GM18511 (cell line): ENCODE measurements around the gene NAP1L1.

ENCODE experiments used
- ATAC-seq: cut with Tn5 transposase; IDR thresholded peaks from one replicate; pipeline ENCODE4 v1.9.1; 2021; ENCODE audit warnings: mild to moderate bottlenecking, moderate library complexity; ENCODE audit not compliant: unreplicated experiment

Gene NAP1L1

GRCh38 chr12:76083904-76084862, at the start of gene NAP1L1:
Gene NAP1L1 (minus strand): TSS chr12:76084685. CDS start chr12:76074219, 10,466 bp downstream.
- ATAC-seq = peak; percentile 92

GRCh38 chr12:76127588-76127987, 43.1 kb upstream of the NAP1L1 start:
- ATAC-seq = no peak

DNA sequence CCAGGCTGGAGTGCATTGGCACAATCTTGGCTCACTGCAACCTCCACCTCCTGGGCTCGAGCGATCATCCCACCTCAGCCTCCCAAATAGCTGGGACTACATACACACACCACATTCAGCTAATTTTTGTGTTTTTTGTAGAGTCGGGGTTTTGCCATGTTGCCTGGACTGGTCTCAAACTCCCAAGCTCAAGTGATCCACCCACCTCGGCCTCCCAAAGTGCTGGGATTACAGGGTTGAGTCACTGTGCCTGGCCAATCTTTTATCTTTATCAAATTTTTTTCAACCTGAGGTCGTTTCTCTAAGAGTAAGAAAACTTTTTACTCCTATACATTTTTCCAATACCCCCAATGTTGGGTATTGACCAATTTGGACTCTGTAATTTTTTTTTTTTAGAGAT, 40.0 kb upstream of the NAP1L1 start:
- ATAC-seq = no peak

DNA sequence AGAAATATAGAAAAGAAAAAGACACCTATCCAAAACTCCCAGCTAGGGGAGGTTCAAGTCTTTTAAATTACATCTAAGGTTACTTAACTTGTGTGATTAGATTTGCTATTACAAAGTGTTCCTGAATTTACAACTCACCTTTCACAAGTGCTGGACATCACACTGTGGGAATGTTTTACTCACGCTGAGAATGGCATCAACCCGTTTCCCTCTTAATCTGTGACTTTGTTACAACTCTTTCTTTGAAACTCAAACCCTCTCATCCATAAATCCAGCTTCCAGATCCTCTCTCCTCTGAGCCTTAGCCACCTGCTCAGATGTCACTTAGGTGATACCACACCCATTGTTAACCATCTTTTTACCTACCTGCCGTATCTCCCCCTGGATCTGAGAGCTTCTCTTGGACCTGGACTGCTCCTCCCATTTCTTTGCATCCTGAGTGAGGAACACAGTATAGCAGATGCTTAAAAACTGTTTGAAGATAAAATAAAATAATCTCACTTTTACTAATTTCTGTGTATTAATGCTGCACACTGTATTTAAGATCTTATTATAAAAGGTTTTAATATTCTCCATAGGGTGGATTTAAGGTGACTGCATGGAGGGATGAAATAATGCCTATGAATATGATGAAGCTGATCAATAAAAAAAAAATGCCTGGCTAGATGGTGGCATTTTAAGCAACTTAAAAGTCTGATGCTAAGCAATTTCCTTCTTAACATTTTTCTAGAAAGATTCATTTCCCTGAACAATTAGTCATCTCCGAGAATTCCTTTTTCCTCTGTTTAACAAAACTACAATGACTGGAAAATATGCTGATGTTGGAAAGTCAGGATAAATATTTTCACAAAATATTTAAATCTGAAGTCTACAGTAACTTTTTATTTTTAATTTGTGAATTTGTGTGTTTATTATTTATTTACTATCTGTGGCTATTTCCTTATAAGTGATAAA, 39.1 kb upstream of the NAP1L1 start:
- ATAC-seq = no peak

DNA sequence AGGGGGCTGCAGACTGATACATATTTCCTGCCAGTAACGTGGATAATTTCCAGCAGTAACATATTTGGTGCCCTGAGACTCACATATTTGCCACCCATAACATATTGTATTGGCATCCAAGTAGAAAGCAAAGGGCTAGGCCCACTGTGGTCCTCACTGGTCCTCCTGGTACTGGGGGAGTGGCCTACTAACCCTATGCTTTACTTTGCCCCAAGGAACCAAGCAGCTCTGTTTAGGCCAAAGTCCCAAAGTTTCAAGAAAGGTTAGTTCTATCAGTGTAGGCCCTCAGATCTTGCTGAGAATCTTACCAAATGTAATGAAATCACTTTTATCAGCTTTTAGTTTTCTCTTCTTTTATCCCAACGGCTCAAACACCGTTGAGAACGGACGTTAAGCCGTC, 35.4 kb upstream of the NAP1L1 start:
- no peak for ATAC-seq

DNA sequence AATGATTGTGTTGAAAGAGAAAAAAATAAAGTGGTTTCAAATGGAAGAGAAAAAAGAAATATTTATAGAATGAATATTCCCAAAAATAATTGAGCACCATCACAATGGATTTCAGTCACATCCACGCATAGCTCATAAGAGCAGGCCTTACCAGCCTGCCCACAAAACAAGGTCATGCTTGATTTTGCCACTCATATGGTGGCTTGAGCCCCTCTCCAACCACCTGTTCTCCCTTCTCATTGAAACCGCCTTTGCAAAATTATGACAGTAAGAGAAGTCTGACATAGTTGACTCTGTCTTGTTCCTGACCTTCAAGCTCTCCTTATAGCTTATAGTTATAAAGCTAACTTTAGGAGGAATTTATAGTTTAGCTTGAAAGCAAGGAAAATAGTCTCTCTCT, 33.3 kb upstream of the NAP1L1 start:
- ATAC-seq = no peak

DNA sequence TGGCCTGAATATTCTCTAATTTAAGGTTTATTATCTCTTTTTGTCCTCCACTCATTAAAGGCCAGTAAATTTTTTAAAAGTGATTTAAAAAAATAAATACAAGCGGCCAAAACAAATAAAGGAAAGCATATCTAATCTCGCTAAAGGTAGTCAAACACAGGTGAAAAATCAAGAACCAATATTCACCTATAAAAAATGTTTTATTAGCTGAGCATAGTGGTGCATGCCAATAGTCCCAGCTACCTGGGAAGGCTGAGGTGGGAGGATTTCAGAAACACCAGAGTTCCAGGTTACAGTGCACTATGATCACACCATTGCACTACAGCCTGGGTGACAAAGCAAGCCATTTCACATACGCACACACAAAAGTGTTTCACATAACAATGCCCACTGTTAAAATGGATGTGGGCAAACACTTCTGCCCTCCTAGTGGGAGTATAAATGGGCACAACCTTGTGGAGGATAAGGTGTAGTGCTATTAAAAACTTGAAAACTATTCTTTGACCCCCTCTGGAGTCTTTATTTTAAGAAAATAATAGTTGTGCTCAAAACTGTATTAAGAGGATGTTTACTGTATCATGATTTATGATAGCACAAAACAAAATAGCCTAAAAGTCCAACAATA, 32.7 kb upstream of the NAP1L1 start:
- no peak for ATAC-seq

DNA sequence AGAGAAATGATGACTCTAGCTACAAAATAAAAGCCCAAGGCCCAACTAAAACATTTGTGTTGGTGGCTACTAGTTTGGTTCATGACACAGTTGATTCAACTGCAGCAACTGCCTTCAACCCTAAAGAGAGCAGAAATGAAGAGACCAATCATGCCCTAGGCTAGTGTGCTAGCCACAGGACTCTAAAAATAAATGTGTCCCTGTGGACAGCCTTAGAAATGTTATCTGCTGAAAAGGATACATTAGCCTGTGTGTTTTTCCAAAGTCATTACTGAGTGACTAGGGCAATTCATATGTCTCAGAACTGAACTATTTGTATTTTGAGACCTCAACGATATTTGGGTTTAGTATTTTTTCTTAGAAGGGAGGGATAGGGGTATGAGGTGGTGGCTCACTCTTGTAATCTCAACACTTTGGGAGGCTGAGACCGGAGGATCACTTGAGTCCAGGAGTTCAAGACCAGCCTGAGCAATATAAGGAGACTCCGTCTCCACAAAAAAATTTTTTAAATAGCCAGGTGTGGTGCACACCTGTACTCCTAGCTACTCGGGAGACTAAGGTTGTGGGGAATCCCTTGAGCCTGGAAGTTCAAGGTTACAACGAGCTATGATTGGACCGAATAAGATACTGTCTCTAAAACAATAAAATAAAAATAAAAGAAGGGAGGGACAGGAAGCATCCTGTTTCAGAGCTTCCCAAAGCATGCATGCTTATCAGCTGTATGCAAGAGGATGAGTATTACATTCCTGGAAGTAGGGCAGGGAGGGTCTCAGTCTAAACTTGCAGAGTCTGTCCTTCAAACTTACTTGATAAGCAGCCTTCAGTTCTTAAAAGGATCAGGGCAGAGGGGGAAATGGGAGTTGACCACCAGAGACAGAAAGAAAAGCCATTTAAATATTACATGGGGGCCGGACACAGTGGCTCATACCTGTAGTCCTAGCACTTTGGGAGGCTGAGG, 29.6 kb upstream of the NAP1L1 start:
- no peak for ATAC-seq

GRCh38 chr12:76111209-76111749, 26.8 kb upstream of the NAP1L1 start:
- no peak for ATAC-seq

GRCh38 chr12:76109879-76110278, 25.4 kb upstream of the NAP1L1 start:
- ATAC-seq = no peak

DNA sequence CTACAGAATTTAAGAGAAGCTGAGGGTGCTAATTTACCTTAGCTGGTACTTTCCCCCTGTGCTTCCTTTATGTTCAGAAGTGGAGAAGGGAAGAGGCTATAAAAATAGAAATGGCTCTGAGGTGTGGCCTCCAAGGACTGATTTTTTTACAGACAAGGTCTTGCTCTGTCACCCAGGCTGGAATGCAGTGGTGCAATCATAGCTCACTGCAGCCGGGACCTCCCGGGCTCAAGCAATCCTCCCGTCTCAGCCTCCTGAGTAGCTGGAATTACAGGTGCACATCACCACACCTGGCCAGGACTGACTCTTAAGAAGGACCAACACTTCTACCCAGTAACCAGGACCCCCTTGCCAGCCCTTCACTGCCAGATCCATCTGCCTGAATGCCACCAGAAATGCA, 23.9 kb upstream of the NAP1L1 start:
- ATAC-seq = no peak

DNA sequence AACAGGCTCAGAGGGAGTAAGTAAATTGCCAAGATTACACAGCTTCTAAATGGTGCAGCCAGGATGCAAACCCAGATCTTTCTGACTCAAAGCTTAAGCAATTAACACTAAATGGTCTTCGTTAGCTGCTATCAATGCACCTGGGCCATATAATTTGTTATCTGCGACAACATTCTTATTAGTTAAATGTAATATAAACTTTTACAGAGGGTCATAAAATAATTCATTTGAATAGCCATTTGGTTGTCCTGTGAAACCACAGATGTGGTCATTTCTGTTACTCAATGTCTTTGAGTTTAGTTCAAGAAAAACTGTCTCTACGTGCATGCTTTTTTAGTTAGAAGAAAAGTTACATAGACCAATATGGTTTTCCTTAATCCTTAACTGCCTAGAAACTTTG, 22.1 kb upstream of the NAP1L1 start:
- no peak for ATAC-seq

- ATAC-seq = no peak
These were observed 19.5 kb upstream of the NAP1L1 start for GRCh38 chr12:76103958-76104357.

GRCh38 chr12:76101739-76102385, 17.4 kb upstream of the NAP1L1 start:
- ATAC-seq = no peak

DNA sequence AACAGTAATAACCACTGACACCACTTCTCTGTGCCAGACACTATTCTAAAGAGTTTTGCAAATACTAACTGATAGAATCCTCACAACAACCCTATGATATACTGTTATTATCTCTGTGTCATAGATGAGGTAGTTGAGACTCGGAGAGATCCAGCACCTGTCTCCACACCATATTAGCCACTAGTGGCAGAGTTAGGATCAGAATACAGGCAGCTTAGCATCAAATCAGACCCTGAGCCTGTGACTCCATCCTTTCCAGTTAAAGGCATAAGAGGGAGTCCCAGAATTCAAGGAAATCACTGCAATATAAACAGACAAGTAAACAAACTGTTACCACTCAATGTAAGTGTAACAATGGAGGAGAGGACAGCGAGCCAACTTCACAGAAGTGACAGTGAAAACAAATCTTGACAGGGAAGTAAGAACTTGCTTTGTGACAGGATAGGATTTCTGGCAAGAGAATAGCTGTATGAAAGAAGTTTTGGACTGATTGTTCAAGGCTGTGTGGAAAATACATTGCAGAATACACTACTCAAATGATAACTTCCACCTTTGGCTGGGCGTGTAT, 11.7 kb upstream of the NAP1L1 start:
- no peak for ATAC-seq

- no peak for ATAC-seq
These were observed 10.3 kb upstream of the NAP1L1 start for GRCh38 chr12:76094754-76095153.

DNA sequence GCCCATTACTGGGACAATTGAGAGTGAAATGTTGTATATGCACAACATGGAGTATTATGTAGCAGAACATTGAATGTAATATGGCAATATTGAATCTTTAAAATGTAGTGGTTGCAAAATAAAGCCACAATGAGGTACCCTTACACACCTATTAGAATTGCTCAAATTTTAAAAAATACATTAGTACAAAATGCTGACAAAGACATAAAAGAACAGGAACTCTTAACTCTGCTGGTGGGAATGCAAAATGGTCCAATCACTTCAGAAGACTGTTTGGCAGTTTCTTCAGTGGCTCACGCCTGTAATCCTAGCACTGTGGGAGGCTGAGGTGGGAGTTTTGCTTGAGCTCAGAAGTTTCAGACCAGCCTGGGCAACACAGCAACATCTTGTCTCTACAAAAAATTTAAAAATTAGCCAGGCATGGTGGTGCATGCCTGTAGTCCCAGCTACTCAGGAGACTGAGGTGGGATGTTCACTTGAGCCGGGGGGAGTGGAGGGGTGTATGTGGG, 6.8 kb upstream of the NAP1L1 start:
- no peak for ATAC-seq

GRCh38 chr12:76085520-76085868, 1.0 kb upstream of the NAP1L1 start:
- ATAC-seq = no peak
